ENCODE results near the gene FLYWCH1. TPM values are rescaled to one million over a fixed set of nuclear protein-coding genes. Genes with fewer than 3 reads are reported as not detected.

FLYWCH1 gene
- total and polyA plus RNA-seq, 9 of the 15 experiments (the other 6 are each of a cell fraction or from before 2014, with no cell fraction given): 0.18 to 33.6 (median 11.3) TPM

DNA sequence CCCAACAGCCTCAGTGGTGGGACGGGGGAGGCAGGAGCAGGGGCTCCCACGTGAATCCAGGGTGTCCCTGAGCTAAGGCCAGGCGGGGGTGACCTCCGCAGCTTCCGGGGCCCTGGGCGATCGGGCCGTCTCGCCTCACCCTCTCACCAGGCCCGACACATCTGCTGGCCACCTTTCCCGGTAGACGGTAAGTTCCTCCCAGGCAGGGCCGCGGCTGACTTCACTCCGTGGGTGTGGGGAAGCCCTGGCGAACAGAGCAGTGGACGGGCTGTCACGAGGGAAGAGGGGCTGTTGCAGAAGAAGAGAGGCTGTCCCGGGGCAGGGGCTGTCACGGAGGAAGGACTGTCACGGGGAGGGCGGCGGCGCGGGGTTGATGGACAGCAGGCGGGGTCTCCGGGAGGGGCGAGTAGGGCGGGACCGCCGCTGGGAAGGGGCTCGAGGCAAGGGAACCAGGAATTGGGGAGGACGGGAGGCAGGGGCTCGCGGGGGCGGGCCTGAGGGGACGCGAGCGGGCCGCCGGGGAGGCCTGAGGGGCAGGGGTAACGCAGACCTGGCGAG, 68.0 kb downstream of the FLYWCH1 start (continued):
- TF ChIP-seq, protein P1, sequence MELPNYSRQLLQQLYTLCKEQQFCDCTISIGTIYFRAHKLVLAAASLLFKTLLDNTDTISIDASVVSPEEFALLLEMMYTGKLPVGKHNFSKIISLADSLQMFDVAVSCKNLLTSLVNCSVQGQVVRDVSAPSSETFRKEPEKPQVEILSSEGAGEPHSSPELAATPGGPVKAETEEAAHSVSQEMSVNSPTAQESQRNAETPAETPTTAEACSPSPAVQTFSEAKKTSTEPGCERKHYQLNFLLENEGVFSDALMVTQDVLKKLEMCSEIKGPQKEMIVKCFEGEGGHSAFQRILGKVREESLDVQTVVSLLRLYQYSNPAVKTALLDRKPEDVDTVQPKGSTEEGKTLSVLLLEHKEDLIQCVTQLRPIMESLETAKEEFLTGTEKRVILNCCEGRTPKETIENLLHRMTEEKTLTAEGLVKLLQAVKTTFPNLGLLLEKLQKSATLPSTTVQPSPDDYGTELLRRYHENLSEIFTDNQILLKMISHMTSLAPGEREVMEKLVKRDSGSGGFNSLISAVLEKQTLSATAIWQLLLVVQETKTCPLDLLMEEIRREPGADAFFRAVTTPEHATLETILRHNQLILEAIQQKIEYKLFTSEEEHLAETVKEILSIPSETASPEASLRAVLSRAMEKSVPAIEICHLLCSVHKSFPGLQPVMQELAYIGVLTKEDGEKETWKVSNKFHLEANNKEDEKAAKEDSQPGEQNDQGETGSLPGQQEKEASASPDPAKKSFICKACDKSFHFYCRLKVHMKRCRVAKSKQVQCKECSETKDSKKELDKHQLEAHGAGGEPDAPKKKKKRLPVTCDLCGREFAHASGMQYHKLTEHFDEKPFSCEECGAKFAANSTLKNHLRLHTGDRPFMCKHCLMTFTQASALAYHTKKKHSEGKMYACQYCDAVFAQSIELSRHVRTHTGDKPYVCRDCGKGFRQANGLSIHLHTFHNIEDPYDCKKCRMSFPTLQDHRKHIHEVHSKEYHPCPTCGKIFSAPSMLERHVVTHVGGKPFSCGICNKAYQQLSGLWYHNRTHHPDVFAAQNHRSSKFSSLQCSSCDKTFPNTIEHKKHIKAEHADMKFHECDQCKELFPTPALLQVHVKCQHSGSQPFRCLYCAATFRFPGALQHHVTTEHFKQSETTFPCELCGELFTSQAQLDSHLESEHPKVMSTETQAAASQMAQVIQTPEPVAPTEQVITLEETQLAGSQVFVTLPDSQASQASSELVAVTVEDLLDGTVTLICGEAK (IDR thresholded peaks at IDR 0.05): no peak
- TF ChIP-seq, protein P1 (CRISPR knock-in tag; IDR thresholded peaks at IDR 0.05): no peak
- TF ChIP-seq MXI1 (IDR thresholded peaks at IDR 0.05; ENCODE audit: low read depth, low read length): 0 out of 2 replicates have a peak, but pooled peaks have one; percentile 20
- no peak for TF ChIP-seq TGIF2 (CRISPR knock-in tag; IDR thresholded peaks at IDR 0.05)
- no peak for TF ChIP-seq FOXM1 (IDR thresholded peaks at IDR 0.05; ENCODE audit: low read depth)
- TF ChIP-seq FOXM1 (CRISPR knock-in tag; IDR thresholded peaks at IDR 0.05; ENCODE audit: low read depth): no peak
- TF ChIP-seq THRAP3 (IDR thresholded peaks at IDR 0.05; ENCODE audit: borderline replicate concordance): no peak
- TF ChIP-seq, protein P2, sequence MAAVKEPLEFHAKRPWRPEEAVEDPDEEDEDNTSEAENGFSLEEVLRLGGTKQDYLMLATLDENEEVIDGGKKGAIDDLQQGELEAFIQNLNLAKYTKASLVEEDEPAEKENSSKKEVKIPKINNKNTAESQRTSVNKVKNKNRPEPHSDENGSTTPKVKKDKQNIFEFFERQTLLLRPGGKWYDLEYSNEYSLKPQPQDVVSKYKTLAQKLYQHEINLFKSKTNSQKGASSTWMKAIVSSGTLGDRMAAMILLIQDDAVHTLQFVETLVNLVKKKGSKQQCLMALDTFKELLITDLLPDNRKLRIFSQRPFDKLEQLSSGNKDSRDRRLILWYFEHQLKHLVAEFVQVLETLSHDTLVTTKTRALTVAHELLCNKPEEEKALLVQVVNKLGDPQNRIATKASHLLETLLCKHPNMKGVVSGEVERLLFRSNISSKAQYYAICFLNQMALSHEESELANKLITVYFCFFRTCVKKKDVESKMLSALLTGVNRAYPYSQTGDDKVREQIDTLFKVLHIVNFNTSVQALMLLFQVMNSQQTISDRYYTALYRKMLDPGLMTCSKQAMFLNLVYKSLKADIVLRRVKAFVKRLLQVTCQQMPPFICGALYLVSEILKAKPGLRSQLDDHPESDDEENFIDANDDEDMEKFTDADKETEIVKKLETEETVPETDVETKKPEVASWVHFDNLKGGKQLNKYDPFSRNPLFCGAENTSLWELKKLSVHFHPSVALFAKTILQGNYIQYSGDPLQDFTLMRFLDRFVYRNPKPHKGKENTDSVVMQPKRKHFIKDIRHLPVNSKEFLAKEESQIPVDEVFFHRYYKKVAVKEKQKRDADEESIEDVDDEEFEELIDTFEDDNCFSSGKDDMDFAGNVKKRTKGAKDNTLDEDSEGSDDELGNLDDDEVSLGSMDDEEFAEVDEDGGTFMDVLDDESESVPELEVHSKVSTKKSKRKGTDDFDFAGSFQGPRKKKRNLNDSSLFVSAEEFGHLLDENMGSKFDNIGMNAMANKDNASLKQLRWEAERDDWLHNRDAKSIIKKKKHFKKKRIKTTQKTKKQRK (IDR thresholded peaks at IDR 0.05; ENCODE audit: borderline replicate concordance, low read depth, low read length): no peak
- no peak for TF ChIP-seq LEF1 (IDR thresholded peaks at IDR 0.05)
- no peak for TF ChIP-seq GTF2A2 (tag; IDR thresholded peaks at IDR 0.05)
- TF ChIP-seq, protein P3, sequence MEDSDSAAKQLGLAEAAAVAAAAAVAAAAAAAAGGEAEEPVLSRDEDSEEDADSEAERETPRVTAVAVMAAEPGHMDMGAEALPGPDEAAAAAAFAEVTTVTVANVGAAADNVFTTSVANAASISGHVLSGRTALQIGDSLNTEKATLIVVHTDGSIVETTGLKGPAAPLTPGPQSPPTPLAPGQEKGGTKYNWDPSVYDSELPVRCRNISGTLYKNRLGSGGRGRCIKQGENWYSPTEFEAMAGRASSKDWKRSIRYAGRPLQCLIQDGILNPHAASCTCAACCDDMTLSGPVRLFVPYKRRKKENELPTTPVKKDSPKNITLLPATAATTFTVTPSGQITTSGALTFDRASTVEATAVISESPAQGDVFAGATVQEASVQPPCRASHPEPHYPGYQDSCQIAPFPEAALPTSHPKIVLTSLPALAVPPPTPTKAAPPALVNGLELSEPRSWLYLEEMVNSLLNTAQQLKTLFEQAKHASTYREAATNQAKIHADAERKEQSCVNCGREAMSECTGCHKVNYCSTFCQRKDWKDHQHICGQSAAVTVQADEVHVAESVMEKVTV (CRISPR knock-in tag; IDR thresholded peaks at IDR 0.05): no peak
- TF ChIP-seq MYBL2 (IDR thresholded peaks at IDR 0.05; ENCODE audit: low read depth): no peak
- TF ChIP-seq MYBL2 (CRISPR knock-in tag; IDR thresholded peaks at IDR 0.05; ENCODE audit: borderline replicate concordance): 0 out of 2 replicates have a peak, but pooled peaks have one; percentile 60
- 0 out of 2 replicates have a peak, but pooled peaks have one; percentile 5 for TF ChIP-seq EGR1 (conservative IDR thresholded peaks at IDR 0.05)
- no peak for TF ChIP-seq XRCC3 (IDR thresholded peaks at IDR 0.05)

Data from K562 (cell line).